Gastroesophageal sphincter (tissue), 3 donors: ENCODE data around the gene METTL26.

Source experiments
- CTCF ChIP-seq, 4 experiments: fragments of 200-600 bp in 2 of 4; fragments of 450-650 bp in 2 of 4; sonication (generic) in 1 of 4; IDR thresholded peaks; one replicate each; pipeline ENCODE4 v1.5.1; 2017 to 2019; ENCODE audit warnings: antibody characterized with exemption in 4 of 4, mild to moderate bottlenecking in 2 of 4, moderate library complexity in 2 of 4
- EP300 ChIP-seq: sonication (generic); formaldehyde crosslinking; IDR thresholded peaks from one replicate; pipeline ENCODE4 v1.6.1; 2017; ENCODE audit warnings: antibody characterized with exemption, mild to moderate bottlenecking
- POLR2A ChIP-seq, 2 donors: fragments of 450-650 bp; IDR thresholded peaks; one replicate each; pipeline ENCODE4 v1.6.1; 2017; ENCODE audit warnings: antibody characterized with exemption in 2 of 2, mild to moderate bottlenecking in 2 of 2, moderate library complexity in 1 of 2
- POLR2AphosphoS5 ChIP-seq: sonication (generic); formaldehyde crosslinking; IDR thresholded peaks from one replicate; pipeline ENCODE4 v1.6.1; 2017; ENCODE audit warnings: antibody characterized with exemption

- TF ChIP-seq CTCF (IDR thresholded peaks at IDR 0.05) (no peak), POLR2AphosphoS5 (no peak), EP300 (no peak), POLR2A (IDR thresholded peaks at IDR 0.05) (no peak)
Observed at GRCh38 chr16:668519-669171, 32.5 kb upstream of the METTL26 start.
